OCI-LY7 (cell line): ENCODE data around the gene EZH1. TPM values are rescaled to one million over a fixed set of nuclear protein-coding genes. Genes with fewer than 3 reads are reported as not detected.

Experiments
- BruUV-seq: library from RNA; stranded (reverse); fragments of 400-500 nt; replicated peaks from 2 replicates; lab custom pipeline; 2021; lab: Mats Ljungman, UMichigan
- CTCF ChIA-PET: fragments of 300-600 bp; sonication (Branson Sonifier 250); formaldehyde crosslinking; loops from one replicate; lab custom pipeline; 2022; ENCODE audit warnings: antibody characterized with exemption; ENCODE audit not compliant: unreplicated experiment; lab: Charles Lee
- POLR2A ChIA-PET: fragments of 300-600 bp; sonication (Branson Sonifier 250); formaldehyde crosslinking; loops from one replicate; lab custom pipeline; 2022; ENCODE audit warnings: antibody characterized with exemption; lab: Charles Lee
- DNase-seq: peaks from one replicate; pipeline ENCODE4 v3.0.0-alpha.2; 2015; ENCODE audit warnings: low spot score
- H2AFZ ChIP-seq: fragments of 200-600 bp; sonication (generic), shearing (Covaris generic); 2 replicates; pipeline ENCODE4 v1.6.1; 2014; ENCODE audit warnings: mild to moderate bottlenecking, antibody characterized with exemption, low read length, moderate library complexity
- H3K27ac ChIP-seq: fragments of 200-600 bp; sonication (generic); 2 replicates; pipeline ENCODE4 v1.5.1; 2014; ENCODE audit warnings: mixed run types, low read depth, mild to moderate bottlenecking, moderate library complexity, low read length, inconsistent platforms; ENCODE audit not compliant: poor library complexity, severe bottlenecking
- H3K36me3 ChIP-seq: fragments of 200-600 bp; sonication (generic); 2 replicates; pipeline ENCODE4 v1.6.1; 2014; ENCODE audit warnings: mild to moderate bottlenecking, antibody characterized with exemption, low read length, moderate library complexity, mixed read lengths; ENCODE audit not compliant: insufficient read depth
- H3K4me1 ChIP-seq: fragments of 200-600 bp; sonication (generic); 2 replicates; pipeline ENCODE4 v1.5.1; 2014; ENCODE audit warnings: mild to moderate bottlenecking, low read length; ENCODE audit not compliant: insufficient read depth, poor library complexity, severe bottlenecking
- H3K4me2 ChIP-seq: fragments of 200-600 bp; sonication (generic); 2 replicates; pipeline ENCODE4 v1.6.1; 2014; ENCODE audit warnings: mild to moderate bottlenecking, low read length
- H3K4me3 ChIP-seq: fragments of 200-600 bp; sonication (generic); 2 replicates; pipeline ENCODE4 v1.5.1; 2014; ENCODE audit warnings: mild to moderate bottlenecking, low read depth, low read length; ENCODE audit not compliant: poor library complexity, severe bottlenecking
- H3K79me2 ChIP-seq: fragments of 200-600 bp; sonication (generic); 2 replicates; pipeline ENCODE4 v1.6.1; 2016; ENCODE audit warnings: low read depth, mild to moderate bottlenecking, low read length, moderate library complexity, mixed read lengths; ENCODE audit not compliant: insufficient read depth
- H3K9me2 ChIP-seq: fragments of 200-600 bp; sonication (generic); 2 replicates; pipeline ENCODE4 v1.6.1; 2016; ENCODE audit warnings: mild to moderate bottlenecking, low read length, mixed read lengths; ENCODE audit not compliant: insufficient read depth
- H3K9me3 ChIP-seq: fragments of 200-600 bp; sonication (generic); 2 replicates; pipeline ENCODE4 v1.6.1; 2014; ENCODE audit warnings: mild to moderate bottlenecking, mixed run types, low read length, mixed read lengths
- H4K20me1 ChIP-seq: fragments of 200-600 bp; sonication (generic); 2 replicates; pipeline ENCODE4 v1.6.1; 2014; ENCODE audit warnings: mild to moderate bottlenecking, antibody characterized with exemption, low read length, moderate library complexity, mixed read lengths; ENCODE audit not compliant: insufficient read depth
- EZH2phosphoT487 ChIP-seq: fragments of 200-600 bp; sonication (generic); IDR thresholded peaks from 2 replicates; pipeline ENCODE4 v1.6.1; 2018; ENCODE audit warnings: low read depth, borderline replicate concordance, mild to moderate bottlenecking, mixed run types, antibody characterized with exemption, low read length, moderate library complexity, mixed read lengths
- intact Hi-C: fragments of 100-400 bp; cut with micrococcal nuclease; formaldehyde crosslinking; loops from one replicate; pipeline ENCODE4 v1.10.0; 2022; ENCODE audit not compliant: unreplicated experiment
- microRNA-seq: library from miRNA; unstranded; fragments of <30 nt; microRNA quantifications from one replicate; pipeline ENCODE4 v1.2.0, GENCODE V29; 2022; ENCODE audit warnings: borderline replicate concordance
- small RNA-seq: library from RNA; depleted of rRNA; stranded (forward); fragments of <200 nt; gene quantifications from one replicate; pipeline ENCODE3, GENCODE V24; 2014
- total RNA-seq, 2 experiments: library from RNA; depleted of rRNA in 1 of 2; stranded (reverse); fragments of >200 nt in 1 of 2; shearing (Covaris generic) in 1 of 2; gene quantifications; 2 replicates each; pipeline ENCODE4 v1.2.3, GENCODE V29; 2014 to 2022
- TF ChIP-seq, protein P1 (sequence below): fragments of 200-600 bp; sonication (generic); conservative IDR thresholded peaks from 2 replicates; pipeline ENCODE4 v1.5.1; 2014; ENCODE audit warnings: mild to moderate bottlenecking, antibody characterized with exemption, low read length, moderate library complexity, mixed read lengths

Gene EZH1
- total RNA-seq, 2 experiments from 2014 or later, result 57.1 to 62.4 TPM

DNA sequence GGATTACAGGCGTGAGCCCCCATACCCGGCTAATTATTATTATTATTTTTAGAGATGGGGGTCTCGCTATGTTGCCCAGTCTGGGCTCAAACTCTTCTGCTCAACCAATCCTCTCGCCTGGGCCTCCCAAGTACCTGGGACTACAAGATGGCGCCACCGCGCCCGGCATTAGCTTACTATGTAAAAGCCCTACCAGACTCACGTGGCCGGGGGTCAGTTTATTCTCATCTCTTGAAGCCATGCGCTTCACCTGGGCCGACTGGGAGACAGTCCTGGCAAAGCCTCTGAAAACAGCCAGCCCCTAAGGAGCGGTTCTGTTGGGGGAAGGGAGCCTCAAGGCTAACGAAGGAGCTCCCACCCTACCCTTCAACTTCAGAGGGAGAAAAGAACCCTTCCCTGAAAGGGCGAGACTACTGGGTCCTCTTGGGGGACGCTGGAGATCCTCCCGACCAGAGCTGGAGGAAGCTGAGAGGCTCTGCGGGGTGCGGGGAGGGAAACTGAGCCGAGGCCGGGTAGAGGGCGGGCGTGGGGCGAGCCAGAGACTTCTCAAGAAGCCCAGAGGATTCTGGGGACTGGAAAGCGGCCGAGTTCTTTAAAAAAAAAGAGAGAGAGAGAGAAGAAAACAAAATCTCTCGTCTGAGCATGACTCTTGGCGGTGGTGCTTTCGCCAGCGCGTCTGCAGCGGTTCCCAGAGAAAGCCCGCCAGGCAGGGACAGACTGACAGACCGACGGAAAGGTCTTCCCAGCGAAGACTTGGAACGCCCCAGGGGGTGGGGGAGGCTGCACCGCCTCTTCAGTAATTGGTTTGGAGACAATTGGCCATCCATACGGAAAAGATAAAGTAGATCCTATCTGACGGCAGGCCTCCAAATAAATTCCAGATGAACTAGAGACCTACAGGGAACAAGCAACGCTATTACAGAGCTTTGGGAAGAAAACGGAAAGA lies 91.4 kb downstream of the EZH1 start:
- Histone ChIP-seq H4K20me1 (no peaks in the 10 kb centered on the region), H3K4me2 (no peak overlapping the region), H3K36me3 (no peaks in the 10 kb centered on the region), H2AFZ (no peak overlapping the region), H3K79me2 (no peaks in the 10 kb centered on the region), H3K9me2 (no peaks in the 10 kb centered on the region), H3K4me1 (peaks cover 2% of the 10 kb centered on the region), H3K9me3 (peaks cover 5% of the 10 kb centered on the region; the same call in 1 of the 2 replicates), H3K4me3 (no peak overlapping the region), H3K27ac (no peak overlapping the region)
- intact Hi-C loops, result no loop called here
- TF ChIP-seq, protein P1, sequence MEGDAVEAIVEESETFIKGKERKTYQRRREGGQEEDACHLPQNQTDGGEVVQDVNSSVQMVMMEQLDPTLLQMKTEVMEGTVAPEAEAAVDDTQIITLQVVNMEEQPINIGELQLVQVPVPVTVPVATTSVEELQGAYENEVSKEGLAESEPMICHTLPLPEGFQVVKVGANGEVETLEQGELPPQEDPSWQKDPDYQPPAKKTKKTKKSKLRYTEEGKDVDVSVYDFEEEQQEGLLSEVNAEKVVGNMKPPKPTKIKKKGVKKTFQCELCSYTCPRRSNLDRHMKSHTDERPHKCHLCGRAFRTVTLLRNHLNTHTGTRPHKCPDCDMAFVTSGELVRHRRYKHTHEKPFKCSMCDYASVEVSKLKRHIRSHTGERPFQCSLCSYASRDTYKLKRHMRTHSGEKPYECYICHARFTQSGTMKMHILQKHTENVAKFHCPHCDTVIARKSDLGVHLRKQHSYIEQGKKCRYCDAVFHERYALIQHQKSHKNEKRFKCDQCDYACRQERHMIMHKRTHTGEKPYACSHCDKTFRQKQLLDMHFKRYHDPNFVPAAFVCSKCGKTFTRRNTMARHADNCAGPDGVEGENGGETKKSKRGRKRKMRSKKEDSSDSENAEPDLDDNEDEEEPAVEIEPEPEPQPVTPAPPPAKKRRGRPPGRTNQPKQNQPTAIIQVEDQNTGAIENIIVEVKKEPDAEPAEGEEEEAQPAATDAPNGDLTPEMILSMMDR, result no peak
- TF ChIP-seq EZH2phosphoT487, result no peak
- CTCF ChIA-PET, result no interaction called here
- no TSS peak for BruUV-seq
- POLR2A ChIA-PET, result no interaction called here
- DNase-seq, result no peak

DNA sequence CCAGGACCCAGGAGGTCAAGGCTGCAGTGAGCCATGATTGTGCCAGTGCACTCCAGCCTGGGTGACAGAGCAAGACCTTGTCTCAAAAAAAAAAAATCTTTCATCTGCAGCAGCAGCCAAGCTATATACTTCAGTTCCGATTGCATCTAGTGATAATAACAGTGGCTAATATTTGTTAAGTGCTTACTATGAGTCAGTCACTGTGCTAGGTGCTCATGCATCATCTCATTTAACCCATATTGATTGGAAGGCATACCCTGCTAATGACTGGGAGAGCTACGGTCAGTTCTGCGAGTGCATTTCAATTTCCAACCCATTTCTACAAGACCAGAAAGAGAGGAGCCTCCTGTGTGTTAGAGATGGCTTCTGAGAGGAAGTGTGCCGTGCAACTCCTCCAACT lies 93.4 kb downstream of the EZH1 start:
- POLR2A ChIA-PET, result no interaction called here
- H3K27ac ChIP-seq, result no peak overlapping the region
- CTCF ChIA-PET, result no interaction called here
- no peak overlapping the region for H2AFZ ChIP-seq
- H3K9me2 ChIP-seq, result no peaks in the 10 kb centered on the region
- H3K79me2 ChIP-seq, result no peaks in the 10 kb centered on the region
- H4K20me1 ChIP-seq, result no peaks in the 10 kb centered on the region
- H3K9me3 ChIP-seq, result no peaks in the 10 kb centered on the region
- no peak overlapping the region for H3K4me3 ChIP-seq
- BruUV-seq, result no TSS peak
- H3K4me1 ChIP-seq, result peaks cover 11% of the 10 kb centered on the region
- intact Hi-C loops, result no loop called here
- DNase-seq, result no peak
- H3K4me2 ChIP-seq, result no peak overlapping the region
- H3K36me3 ChIP-seq, result no peaks in the 10 kb centered on the region
- no peak for TF ChIP-seq EZH2phosphoT487
- TF ChIP-seq, protein P1, result no peak

Small RNAs within 50 kb of the gene (microRNA-seq; reads per million reads assigned to microRNA genes)
- gene MIR6780A, result not detected

Small RNAs within 50 kb of the gene (small RNA-seq; reads per million reads assigned to genes)
- gene HMGN2P15 (not detected), gene MIR6780A (not detected)

Other genes with a start within 250 kb of the EZH1 start
- gene NAGLU, start 208.8 kb downstream of the EZH1 start, total RNA-seq (2014; rRNA removed; shearing (Covaris generic)), result 25.3 and 37.6 TPM in 2 replicates
- 42.8 and 46.6 TPM in 2 replicates for gene NAGLU, start 208.8 kb downstream of the EZH1 start, total RNA-seq (2022)
- 1.1 and 2.5 TPM in 2 replicates for gene HSD17B1, start 192.1 kb downstream of the EZH1 start, total RNA-seq (2014; rRNA removed; shearing (Covaris generic))
- gene HSD17B1, start 192.1 kb downstream of the EZH1 start, total RNA-seq (2022), result 2.1 and 2.2 TPM in 2 replicates
- 32.6 and 42.9 TPM in 2 replicates for gene COASY, start 182.9 kb downstream of the EZH1 start, total RNA-seq (2014; rRNA removed; shearing (Covaris generic))
- 123 and 125 TPM in 2 replicates for gene COASY, start 182.9 kb downstream of the EZH1 start, total RNA-seq (2022)
- 31.6 and 33.6 TPM in 2 replicates for gene MLX, start 177.9 kb downstream of the EZH1 start, total RNA-seq (2014; rRNA removed; shearing (Covaris generic))
- gene MLX, start 177.9 kb downstream of the EZH1 start, total RNA-seq (2022), result 51.2 and 53.5 TPM in 2 replicates
- 27.3 and 40.5 TPM in 2 replicates for gene PSMC3IP, start 167.3 kb downstream of the EZH1 start, total RNA-seq (2014; rRNA removed; shearing (Covaris generic))
- gene PSMC3IP, start 167.3 kb downstream of the EZH1 start, total RNA-seq (2022), result 33.3 and 36.4 TPM in 2 replicates
- gene RETREG3, start 135.7 kb downstream of the EZH1 start, total RNA-seq (2014; rRNA removed; shearing (Covaris generic)), result 33.5 and 34.1 TPM in 2 replicates
- gene RETREG3, start 135.7 kb downstream of the EZH1 start, total RNA-seq (2022), result 50.5 and 54.5 TPM in 2 replicates
- gene TUBG1, start 135.4 kb downstream of the EZH1 start, total RNA-seq (2014; rRNA removed; shearing (Covaris generic)), result 93.7 and 113 TPM in 2 replicates
- 112 and 114 TPM in 2 replicates for gene TUBG1, start 135.4 kb downstream of the EZH1 start, total RNA-seq (2022)
- gene TUBG2, start 85.8 kb downstream of the EZH1 start, total RNA-seq (2014; rRNA removed; shearing (Covaris generic)), result 5.5 and 10.4 TPM in 2 replicates
- 22.5 and 23.4 TPM in 2 replicates for gene TUBG2, start 85.8 kb downstream of the EZH1 start, total RNA-seq (2022)
- gene PLEKHH3, start 68.0 kb downstream of the EZH1 start, total RNA-seq (2014; rRNA removed; shearing (Covaris generic)), result 17.0 and 24.4 TPM in 2 replicates
- gene PLEKHH3, start 68.0 kb downstream of the EZH1 start, total RNA-seq (2022), result 42.9 and 47.5 TPM in 2 replicates
- 0.82 and 1.0 TPM in 2 replicates for gene CCR10, start 63.2 kb downstream of the EZH1 start, total RNA-seq (2014; rRNA removed; shearing (Covaris generic))
- gene CCR10, start 63.2 kb downstream of the EZH1 start, total RNA-seq (2022), result 2.0 and 3.3 TPM in 2 replicates
- 0.95 and 1.0 TPM in 2 replicates for gene CNTNAP1, start 62.5 kb downstream of the EZH1 start, total RNA-seq (2014; rRNA removed; shearing (Covaris generic))
- 6.8 TPM in 2 replicates for gene CNTNAP1, start 62.5 kb downstream of the EZH1 start, total RNA-seq (2022)
- gene RAMP2, start 16.2 kb upstream of the EZH1 start, total RNA-seq (2014; rRNA removed; shearing (Covaris generic)), result not detected in 2 replicates
- gene RAMP2, start 16.2 kb upstream of the EZH1 start, total RNA-seq (2022), result not detected in 2 replicates
- gene VPS25, start 28.4 kb upstream of the EZH1 start, total RNA-seq (2014; rRNA removed; shearing (Covaris generic)), result 70.7 and 78.4 TPM in 2 replicates
- gene VPS25, start 28.4 kb upstream of the EZH1 start, total RNA-seq (2022), result 83.9 and 84.1 TPM in 2 replicates
- 1.2 and 2.4 TPM in 2 replicates for gene WNK4, start 35.6 kb upstream of the EZH1 start, total RNA-seq (2014; rRNA removed; shearing (Covaris generic))
- gene WNK4, start 35.6 kb upstream of the EZH1 start, total RNA-seq (2022), result 8.3 and 10.9 TPM in 2 replicates
- gene COA3, start 53.7 kb upstream of the EZH1 start, total RNA-seq (2014; rRNA removed; shearing (Covaris generic)), result 36.6 and 38.2 TPM in 2 replicates
- 32.1 and 34.9 TPM in 2 replicates for gene COA3, start 53.7 kb upstream of the EZH1 start, total RNA-seq (2022)
- 0.06 TPM in 1 of 2 replicates, not detected in the other for gene CNTD1, start 53.8 kb upstream of the EZH1 start, total RNA-seq (2014; rRNA removed; shearing (Covaris generic))
- not detected in 2 replicates for gene CNTD1, start 53.8 kb upstream of the EZH1 start, total RNA-seq (2022)
- 75.7 and 103 TPM in 2 replicates for gene BECN1, start 79.2 kb upstream of the EZH1 start, total RNA-seq (2014; rRNA removed; shearing (Covaris generic))
- 73.2 and 78.8 TPM in 2 replicates for gene BECN1, start 79.2 kb upstream of the EZH1 start, total RNA-seq (2022)
- gene PSME3, start 88.4 kb upstream of the EZH1 start, total RNA-seq (2014; rRNA removed; shearing (Covaris generic)), result 80.3 and 81.9 TPM in 2 replicates
- gene PSME3, start 88.4 kb upstream of the EZH1 start, total RNA-seq (2022), result 122 and 167 TPM in 2 replicates
- gene AOC2, start 99.5 kb upstream of the EZH1 start, total RNA-seq (2014; rRNA removed; shearing (Covaris generic)), result 2.0 and 3.3 TPM in 2 replicates
- 5.0 and 5.4 TPM in 2 replicates for gene AOC2, start 99.5 kb upstream of the EZH1 start, total RNA-seq (2022)
- gene AOC3, start 106.2 kb upstream of the EZH1 start, total RNA-seq (2014; rRNA removed; shearing (Covaris generic)), result 0.23 and 0.73 TPM in 2 replicates
- 2.5 and 3.6 TPM in 2 replicates for gene AOC3, start 106.2 kb upstream of the EZH1 start, total RNA-seq (2022)
- 0.85 and 1.1 TPM in 2 replicates for gene G6PC1, start 155.8 kb upstream of the EZH1 start, total RNA-seq (2014; rRNA removed; shearing (Covaris generic))
- gene G6PC1, start 155.8 kb upstream of the EZH1 start, total RNA-seq (2022), result 1.9 and 2.6 TPM in 2 replicates
- gene AARSD1, start 219.4 kb upstream of the EZH1 start, total RNA-seq (2014; rRNA removed; shearing (Covaris generic)), result 24.0 and 26.9 TPM in 2 replicates
- gene AARSD1, start 219.4 kb upstream of the EZH1 start, total RNA-seq (2022), result 31.0 and 31.7 TPM in 2 replicates
- 0.13 TPM in 1 of 2 replicates, not detected in the other for gene PTGES3L, start 235.0 kb upstream of the EZH1 start, total RNA-seq (2014; rRNA removed; shearing (Covaris generic))
- 0.68 and 2.1 TPM in 2 replicates for gene PTGES3L, start 235.0 kb upstream of the EZH1 start, total RNA-seq (2022)
- 11.1 and 12.1 TPM in 2 replicates for gene RUNDC1, start 235.5 kb upstream of the EZH1 start, total RNA-seq (2014; rRNA removed; shearing (Covaris generic))
- gene RUNDC1, start 235.5 kb upstream of the EZH1 start, total RNA-seq (2022), result 18.6 and 22.5 TPM in 2 replicates